OCI-LY3 (cell line): ENCODE measurements around the gene HYPK.

Experiments
- EZH2phosphoT487 ChIP-seq: fragments of 200-600 bp; shearing (Covaris generic); IDR thresholded peaks from 2 replicates; pipeline ENCODE4 v1.6.1; 2018; ENCODE audit warnings: antibody characterized with exemption, mixed run types, low read depth
- TF ChIP-seq, protein P1 (sequence below): fragments of 200-600, 300-600 bp; sonication (generic); IDR thresholded peaks from 2 replicates; pipeline ENCODE4 v1.5.1; 2014; ENCODE audit warnings: antibody characterized with exemption, low read length, low read depth

- no peak for TF ChIP-seq EZH2phosphoT487
- TF ChIP-seq, protein P1, sequence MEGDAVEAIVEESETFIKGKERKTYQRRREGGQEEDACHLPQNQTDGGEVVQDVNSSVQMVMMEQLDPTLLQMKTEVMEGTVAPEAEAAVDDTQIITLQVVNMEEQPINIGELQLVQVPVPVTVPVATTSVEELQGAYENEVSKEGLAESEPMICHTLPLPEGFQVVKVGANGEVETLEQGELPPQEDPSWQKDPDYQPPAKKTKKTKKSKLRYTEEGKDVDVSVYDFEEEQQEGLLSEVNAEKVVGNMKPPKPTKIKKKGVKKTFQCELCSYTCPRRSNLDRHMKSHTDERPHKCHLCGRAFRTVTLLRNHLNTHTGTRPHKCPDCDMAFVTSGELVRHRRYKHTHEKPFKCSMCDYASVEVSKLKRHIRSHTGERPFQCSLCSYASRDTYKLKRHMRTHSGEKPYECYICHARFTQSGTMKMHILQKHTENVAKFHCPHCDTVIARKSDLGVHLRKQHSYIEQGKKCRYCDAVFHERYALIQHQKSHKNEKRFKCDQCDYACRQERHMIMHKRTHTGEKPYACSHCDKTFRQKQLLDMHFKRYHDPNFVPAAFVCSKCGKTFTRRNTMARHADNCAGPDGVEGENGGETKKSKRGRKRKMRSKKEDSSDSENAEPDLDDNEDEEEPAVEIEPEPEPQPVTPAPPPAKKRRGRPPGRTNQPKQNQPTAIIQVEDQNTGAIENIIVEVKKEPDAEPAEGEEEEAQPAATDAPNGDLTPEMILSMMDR = no peak
These were observed 5.9 kb upstream of the HYPK start for GRCh38 chr15:43794269-43795037.
